Measurements from ENCODE around the gene TRIM62. TPM values are rescaled to one million over a fixed set of nuclear protein-coding genes. Genes with fewer than 3 reads are reported as not detected.

TRIM62 gene
- total RNA-seq, 3 donors from 2014 or later: 4.3 to 10.8 (median 7.2) TPM

GRCh38 chr1:33147997-33148314, 33.9 kb downstream of the TRIM62 start:
- DNase-seq (ENCODE audit: low spot score in 2 of 2): no peak
- no peak overlapping the region for H3K27ac ChIP-seq
- H3K9me3 ChIP-seq: no peaks in the 10 kb centered on the region
- H3K4me3 ChIP-seq: no peak overlapping the region
- intact Hi-C loops (cut with DNase I; ENCODE audit: low total_unique reads): no loop called here
- TF ChIP-seq POLR2A (IDR thresholded peaks at IDR 0.05): no peak
- no peak for TF ChIP-seq POLR2AphosphoS5 (IDR thresholded peaks at IDR 0.05)
- TF ChIP-seq CTCF (IDR thresholded peaks at IDR 0.05): no peak
- no peaks in the 10 kb centered on the region for H3K36me3 ChIP-seq
- no peaks in the 10 kb centered on the region for H3K27me3 ChIP-seq
- H3K4me1 ChIP-seq: peaks cover 0 to 17% of the 10 kb centered on the region in 2 donors

- DNase-seq (ENCODE audit: low spot score in 2 of 2): no peak
- TF ChIP-seq CTCF (IDR thresholded peaks at IDR 0.05): no peak
- no peak for TF ChIP-seq POLR2AphosphoS5 (IDR thresholded peaks at IDR 0.05)
- TF ChIP-seq POLR2A (IDR thresholded peaks at IDR 0.05): no peak
- Histone ChIP-seq H3K36me3 (no peaks in the 10 kb centered on the region), H3K27me3 (no peaks in the 10 kb centered on the region), H3K9me3 (no peaks in the 10 kb centered on the region), H3K27ac (no peak overlapping the region), H3K4me1 (peaks cover 0 to 16% of the 10 kb centered on the region in 2 donors), H3K4me3 (no peak overlapping the region)
- intact Hi-C loops (cut with DNase I; ENCODE audit: low total_unique reads): no loop called here
These were observed 34.4 kb downstream of the TRIM62 start for GRCh38 chr1:33147275-33147996.

DNA sequence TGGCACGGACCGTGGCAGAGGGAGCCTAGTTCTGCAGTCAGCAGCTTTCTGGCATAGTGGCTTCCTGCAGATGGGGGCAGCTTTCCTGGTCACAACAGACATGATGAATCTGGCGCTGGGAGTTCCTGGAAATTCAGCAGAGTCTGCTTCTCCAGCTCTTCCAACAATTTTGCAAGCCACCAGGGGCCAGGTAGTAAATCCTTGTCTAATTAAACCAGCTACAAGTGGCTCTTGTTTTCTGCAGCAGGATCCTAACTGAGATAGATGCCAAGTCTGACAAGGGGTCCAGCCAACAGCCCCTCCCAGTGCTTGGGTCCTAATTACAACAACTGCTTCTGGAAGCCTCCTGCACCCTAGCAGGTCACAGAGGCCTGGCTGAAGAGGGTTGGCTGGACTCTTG, 35.8 kb downstream of the TRIM62 start:
- H3K9me3 ChIP-seq: no peaks in the 10 kb centered on the region
- no peak overlapping the region for H3K27ac ChIP-seq
- H3K27me3 ChIP-seq: no peaks in the 10 kb centered on the region
- DNase-seq (ENCODE audit: low spot score in 2 of 2): no peak
- TF ChIP-seq CTCF (IDR thresholded peaks at IDR 0.05) (no peak), POLR2AphosphoS5 (IDR thresholded peaks at IDR 0.05) (no peak)
- no peaks in the 10 kb centered on the region for H3K36me3 ChIP-seq
- intact Hi-C loops (cut with DNase I; ENCODE audit: low total_unique reads): no loop called here
- peaks cover 0 to 7% of the 10 kb centered on the region in 2 donors for H3K4me1 ChIP-seq
- H3K4me3 ChIP-seq: no peak overlapping the region

- TF ChIP-seq POLR2A (IDR thresholded peaks at IDR 0.05) (no peak), CTCF (IDR thresholded peaks at IDR 0.05) (no peak), POLR2AphosphoS5 (IDR thresholded peaks at IDR 0.05) (no peak)
- no peak for DNase-seq (ENCODE audit: low spot score in 2 of 2)
- H3K4me1 ChIP-seq: no peaks in the 10 kb centered on the region
- intact Hi-C loops (cut with DNase I; ENCODE audit: low total_unique reads): no loop called here
- H3K27me3 ChIP-seq: no peaks in the 10 kb centered on the region
- no peaks in the 10 kb centered on the region for H3K36me3 ChIP-seq
- H3K4me3 ChIP-seq: no peak overlapping the region
- H3K27ac ChIP-seq: peak overlapping the region in 1 of 2 donors; percentile 61
- no peaks in the 10 kb centered on the region for H3K9me3 ChIP-seq
These were observed 38.1 kb downstream of the TRIM62 start for GRCh38 chr1:33143698-33144097.

GRCh38 chr1:33143176-33143575, 38.7 kb downstream of the TRIM62 start:
- TF ChIP-seq POLR2AphosphoS5 (IDR thresholded peaks at IDR 0.05): no peak
- TF ChIP-seq CTCF (IDR thresholded peaks at IDR 0.05): no peak
- TF ChIP-seq POLR2A (IDR thresholded peaks at IDR 0.05): no peak
- no peak for DNase-seq (ENCODE audit: low spot score in 2 of 2)
- H3K27ac ChIP-seq: peak overlapping the region in 1 of 2 donors; percentile 61

More at GRCh38 chr1:33143176-33143575, 38.7 kb downstream of the TRIM62 start:
- intact Hi-C loops (cut with DNase I; ENCODE audit: low total_unique reads): no loop called here
- Histone ChIP-seq H3K9me3 (no peaks in the 10 kb centered on the region), H3K36me3 (no peaks in the 10 kb centered on the region), H3K4me3 (no peak overlapping the region), H3K27me3 (no peaks in the 10 kb centered on the region), H3K4me1 (no peaks in the 10 kb centered on the region)

All from breast epithelium (tissue), 4 donors.